ENCODE data around the gene GNB1.

DNA sequence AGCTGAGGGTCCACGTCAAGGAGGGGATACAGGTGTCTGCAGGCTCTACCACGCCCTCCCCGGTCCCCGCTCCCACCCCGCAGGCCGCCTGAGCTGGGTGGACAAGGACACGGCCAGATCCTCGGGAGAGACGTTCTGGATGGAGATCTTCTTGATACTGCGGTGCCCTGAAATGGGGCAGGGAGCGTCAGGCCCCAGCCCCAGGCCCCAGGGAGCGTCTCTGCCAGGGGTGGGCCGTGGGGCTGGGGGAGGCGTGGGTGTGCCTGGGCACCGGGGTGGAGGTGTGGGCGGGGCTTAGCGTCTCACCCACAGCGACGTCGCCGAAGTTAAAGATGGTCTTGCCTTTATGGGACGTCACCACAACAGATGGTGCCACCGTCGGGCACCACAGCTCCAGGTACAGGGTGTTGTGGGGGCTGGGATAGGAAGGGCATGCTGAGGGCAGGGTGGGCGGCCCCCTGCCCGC is 35.5 kb upstream of the GNB1 start:
- TF ChIP-seq MAX (IDR thresholded peaks at IDR 0.05) (no peak), EP300 (IDR thresholded peaks at IDR 0.05; ENCODE audit: borderline replicate concordance) (no peak), TAF1 (IDR thresholded peaks at IDR 0.05; ENCODE audit: low read depth) (no peak), TEAD4 (IDR thresholded peaks at IDR 0.05) (no peak), RAD21 (IDR thresholded peaks at IDR 0.05; ENCODE audit: low read depth) (no peak), YY1 (IDR thresholded peaks at IDR 0.05; ENCODE audit: low read depth) (no peak), NFIC (IDR thresholded peaks at IDR 0.05) (no peak), FOXM1 (IDR thresholded peaks at IDR 0.05; ENCODE audit: borderline replicate concordance, low read depth) (no peak), EGR1 (IDR thresholded peaks at IDR 0.05) (no peak), CEBPB (IDR thresholded peaks at IDR 0.05) (no peak), TCF12 (IDR thresholded peaks at IDR 0.05; ENCODE audit: low read depth) (no peak)
- TF ChIP-seq, protein P1, sequence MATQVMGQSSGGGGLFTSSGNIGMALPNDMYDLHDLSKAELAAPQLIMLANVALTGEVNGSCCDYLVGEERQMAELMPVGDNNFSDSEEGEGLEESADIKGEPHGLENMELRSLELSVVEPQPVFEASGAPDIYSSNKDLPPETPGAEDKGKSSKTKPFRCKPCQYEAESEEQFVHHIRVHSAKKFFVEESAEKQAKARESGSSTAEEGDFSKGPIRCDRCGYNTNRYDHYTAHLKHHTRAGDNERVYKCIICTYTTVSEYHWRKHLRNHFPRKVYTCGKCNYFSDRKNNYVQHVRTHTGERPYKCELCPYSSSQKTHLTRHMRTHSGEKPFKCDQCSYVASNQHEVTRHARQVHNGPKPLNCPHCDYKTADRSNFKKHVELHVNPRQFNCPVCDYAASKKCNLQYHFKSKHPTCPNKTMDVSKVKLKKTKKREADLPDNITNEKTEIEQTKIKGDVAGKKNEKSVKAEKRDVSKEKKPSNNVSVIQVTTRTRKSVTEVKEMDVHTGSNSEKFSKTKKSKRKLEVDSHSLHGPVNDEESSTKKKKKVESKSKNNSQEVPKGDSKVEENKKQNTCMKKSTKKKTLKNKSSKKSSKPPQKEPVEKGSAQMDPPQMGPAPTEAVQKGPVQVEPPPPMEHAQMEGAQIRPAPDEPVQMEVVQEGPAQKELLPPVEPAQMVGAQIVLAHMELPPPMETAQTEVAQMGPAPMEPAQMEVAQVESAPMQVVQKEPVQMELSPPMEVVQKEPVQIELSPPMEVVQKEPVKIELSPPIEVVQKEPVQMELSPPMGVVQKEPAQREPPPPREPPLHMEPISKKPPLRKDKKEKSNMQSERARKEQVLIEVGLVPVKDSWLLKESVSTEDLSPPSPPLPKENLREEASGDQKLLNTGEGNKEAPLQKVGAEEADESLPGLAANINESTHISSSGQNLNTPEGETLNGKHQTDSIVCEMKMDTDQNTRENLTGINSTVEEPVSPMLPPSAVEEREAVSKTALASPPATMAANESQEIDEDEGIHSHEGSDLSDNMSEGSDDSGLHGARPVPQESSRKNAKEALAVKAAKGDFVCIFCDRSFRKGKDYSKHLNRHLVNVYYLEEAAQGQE (IDR thresholded peaks at IDR 0.05; ENCODE audit: low read depth): no peak
- TF ChIP-seq, protein P2, sequence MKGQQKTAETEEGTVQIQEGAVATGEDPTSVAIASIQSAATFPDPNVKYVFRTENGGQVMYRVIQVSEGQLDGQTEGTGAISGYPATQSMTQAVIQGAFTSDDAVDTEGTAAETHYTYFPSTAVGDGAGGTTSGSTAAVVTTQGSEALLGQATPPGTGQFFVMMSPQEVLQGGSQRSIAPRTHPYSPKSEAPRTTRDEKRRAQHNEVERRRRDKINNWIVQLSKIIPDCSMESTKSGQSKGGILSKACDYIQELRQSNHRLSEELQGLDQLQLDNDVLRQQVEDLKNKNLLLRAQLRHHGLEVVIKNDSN (IDR thresholded peaks at IDR 0.05): no peak
